Measurements from ENCODE around the gene NOP10. TPM values are rescaled to one million over a fixed set of nuclear protein-coding genes. Genes with fewer than 3 reads are reported as not detected.
A peak's percentile ranks its signal among the peaks of the same experiment; 100 is the strongest.

The NOP10 gene
- polyA plus RNA-seq, 2 of the 4 experiments (the other 2 are of a cell fraction) = 451 to 502 TPM

- ATAC-seq = no peak
- Histone ChIP-seq H3K4me2 (no peak overlapping the region), H3K9me3 (no peaks in the 10 kb centered on the region), H3K4me1 (no peaks in the 10 kb centered on the region), H3K4me3 (no peak overlapping the region), H3K27ac (no peak overlapping the region)
- 24% methylated on average over 2 of the region's 2 CpGs for WGBS (ENCODE audit: missing lambda C conversion rate)
- DNase-seq (ENCODE audit: low read depth in 1 of 2, low spot score in 1 of 2) = no peak
- TF ChIP-seq POLR2AphosphoS2 (conservative IDR thresholded peaks at IDR 0.05; ENCODE audit: low read length) = no peak
- TF ChIP-seq EHMT2 (IDR thresholded peaks at IDR 0.05; ENCODE audit: low read depth) = no peak
- TF ChIP-seq MAX (IDR thresholded peaks at IDR 0.05) = no peak
- no peak for TF ChIP-seq RNF2 (IDR thresholded peaks at IDR 0.05; ENCODE audit: borderline replicate concordance, low read depth)
- TF ChIP-seq JUN (IDR thresholded peaks at IDR 0.05) = no peak
- no peak for TF ChIP-seq RARB (CRISPR knock-in tag; IDR thresholded peaks at IDR 0.05)
- no peak for TF ChIP-seq RFX5 (IDR thresholded peaks at IDR 0.05)
- TF ChIP-seq ZSCAN20 (CRISPR knock-in tag; IDR thresholded peaks at IDR 0.05) = no peak
- no peak for TF ChIP-seq NFE2L2 (conservative IDR thresholded peaks at IDR 0.05; ENCODE audit: low read length)
- TF ChIP-seq HOXA7 (CRISPR knock-in tag; IDR thresholded peaks at IDR 0.05) = no peak
- TF ChIP-seq SMC3 (IDR thresholded peaks at IDR 0.05) = no peak
- no peak for TF ChIP-seq MAFK (IDR thresholded peaks at IDR 0.05; ENCODE audit: partially characterized antibody)
- TF ChIP-seq HOXB5 (CRISPR knock-in tag; IDR thresholded peaks at IDR 0.05) = no peak
- no peak for TF ChIP-seq CEBPB (IDR thresholded peaks at IDR 0.05)
- no peak for TF ChIP-seq HES2 (IDR thresholded peaks at IDR 0.05)
- TF ChIP-seq FOSL2 (IDR thresholded peaks at IDR 0.05) = no peak
- TF ChIP-seq FOSL2 (CRISPR knock-in tag; IDR thresholded peaks at IDR 0.05) = no peak
- no peak for TF ChIP-seq REST (IDR thresholded peaks at IDR 0.05)
- no peak for FAIRE-seq
- ChIA-PET CTCF (interaction anchor here (0.6 to 4.2 kb wide), 9 partner anchors 8 to 87 kb away, joined by 3 to 28 read pairs (median 9); partner anchors contain the start of genes LPCAT4, NOP10, NUTM1 and SLC12A6), POLR2A (interaction anchor here (0.6 to 3.3 kb wide), 3 partner anchors 9 to 56 kb away, joined by 3 to 24 read pairs (median 4); partner anchors contain the start of gene SLC12A6)
Measured at GRCh38 chr15:34329006-34329405, 13.9 kb downstream of the NOP10 start.

GRCh38 chr15:34327906-34328305, 15.0 kb downstream of the NOP10 start:
- ATAC-seq = no peak
- Histone ChIP-seq H3K4me1 (no peaks in the 10 kb centered on the region), H3K4me3 (no peak overlapping the region), H3K27ac (no peak overlapping the region), H3K9me3 (no peaks in the 10 kb centered on the region), H3K4me2 (no peak overlapping the region)
- FAIRE-seq = peak; percentile 54
- no peak for DNase-seq (ENCODE audit: low read depth in 1 of 2, low spot score in 1 of 2)
- WGBS (ENCODE audit: missing lambda C conversion rate) = 82% methylated on average over 4 of the region's 4 CpGs
- TF ChIP-seq FOXS1 (CRISPR knock-in tag; IDR thresholded peaks at IDR 0.05) = no peak
- no peak for TF ChIP-seq RFX5 (IDR thresholded peaks at IDR 0.05)
- no peak for TF ChIP-seq HOXA7 (CRISPR knock-in tag; IDR thresholded peaks at IDR 0.05)
- no peak for TF ChIP-seq JUNB (IDR thresholded peaks at IDR 0.05)
- TF ChIP-seq HEYL (CRISPR knock-in tag; IDR thresholded peaks at IDR 0.05) = no peak
- no peak for TF ChIP-seq POLR2A (IDR thresholded peaks at IDR 0.05; ENCODE audit: low read length)
- ChIA-PET CTCF (interaction anchor here (1.2 to 4.2 kb wide), 6 partner anchors 9 to 39 kb away, joined by 3 to 28 read pairs (median 10); partner anchors contain the start of genes LPCAT4, NOP10, NUTM1 and SLC12A6), POLR2A (interaction anchor here (0.6 to 3.3 kb wide), 2 partner anchors 10 to 260 kb away, joined by 3 to 24 read pairs; partner anchors contain the start of gene SLC12A6)

GRCh38 chr15:34325368-34325767, 17.6 kb downstream of the NOP10 start:
- no peak overlapping the region for H3K27ac ChIP-seq
- CTCF ChIA-PET = interaction anchor here (1.1 to 1.4 kb wide), 4 partner anchors 13 to 115 kb away, joined by 3 to 5 read pairs (median 4); partner anchors contain the start of gene KATNBL1
- POLR2A ChIA-PET = no interaction called here
- H3K4me3 ChIP-seq = no peak overlapping the region
- ATAC-seq (no peak), DNase-seq (ENCODE audit: low read depth in 1 of 2, low spot score in 1 of 2) (no peak), FAIRE-seq (no peak)
- no peak overlapping the region for H3K4me2 ChIP-seq
- no peak for TF ChIP-seq HMGXB4 (CRISPR knock-in tag; IDR thresholded peaks at IDR 0.05; ENCODE audit: borderline replicate concordance)
- no peak for TF ChIP-seq EHMT2 (IDR thresholded peaks at IDR 0.05; ENCODE audit: low read depth)
- no peaks in the 10 kb centered on the region for H3K4me1 ChIP-seq
- H3K9me3 ChIP-seq = no peaks in the 10 kb centered on the region

Measured in A549 (cell line).